GM21529 (cell line): ENCODE data around the gene SGPL1.

Experiments used
- ATAC-seq: cut with Tn5 transposase; IDR thresholded peaks from one replicate; pipeline ENCODE4 v1.9.1; 2021; ENCODE audit not compliant: unreplicated experiment

SGPL1 gene

DNA sequence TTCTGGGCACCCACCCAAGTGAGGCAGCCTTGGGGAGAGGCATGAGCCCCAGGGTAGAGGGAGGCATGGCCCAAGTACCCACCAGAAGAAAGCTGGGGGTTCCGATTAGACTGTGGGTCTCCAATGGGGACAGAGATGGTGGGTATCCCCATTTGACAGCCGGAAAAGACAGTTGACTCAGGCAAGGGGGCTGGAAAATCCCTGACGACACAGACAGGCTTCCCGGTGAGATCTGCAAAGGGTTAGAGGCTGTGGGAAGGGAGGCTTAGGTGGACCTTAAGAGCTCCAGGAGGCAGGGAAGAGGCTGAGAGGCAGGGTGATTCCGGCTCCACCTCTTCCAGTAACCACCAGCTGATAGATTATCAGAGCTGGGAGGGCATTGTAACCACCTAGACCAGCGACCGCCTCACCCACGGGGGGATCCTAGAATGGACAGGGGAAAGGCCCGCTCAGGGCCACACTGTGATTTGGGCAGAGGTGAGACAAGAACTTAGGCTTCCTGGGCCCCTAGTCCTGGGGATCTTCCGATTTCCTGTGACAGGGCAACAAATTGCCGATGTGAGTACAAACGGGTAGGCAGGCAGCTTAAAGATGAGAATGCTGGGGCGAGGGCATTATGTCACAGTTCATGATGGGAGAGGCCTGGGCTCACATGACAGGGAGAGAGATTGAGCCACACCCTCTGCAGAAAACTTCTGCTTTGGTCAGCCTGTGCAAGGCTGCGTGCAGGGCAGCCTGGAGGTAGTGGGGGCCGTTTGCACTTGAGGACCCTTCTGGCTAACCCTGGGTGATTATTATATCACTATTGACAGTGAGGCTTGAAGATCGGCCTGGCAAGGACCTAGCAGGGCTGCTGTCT, 36.0 kb upstream of the SGPL1 start:
- ATAC-seq, result no peak

DNA sequence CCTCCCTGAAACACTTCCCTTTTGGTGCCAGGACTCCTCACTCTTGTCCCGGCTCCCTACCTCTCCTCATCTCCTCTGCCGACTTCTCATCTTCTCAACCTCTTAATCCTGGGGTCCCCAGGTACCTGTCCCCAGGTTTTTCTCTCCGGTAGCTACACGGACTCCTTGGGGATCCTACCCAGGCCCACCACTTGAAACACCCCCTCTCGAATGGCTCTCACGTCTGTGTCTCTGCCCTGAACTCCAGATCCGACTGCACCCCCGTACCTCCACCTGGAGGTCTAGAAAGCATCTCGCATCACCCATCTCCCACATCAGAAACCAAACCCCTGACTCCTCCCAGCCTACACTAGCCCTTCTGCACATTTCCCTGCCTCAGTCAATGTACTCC, 35.4 kb upstream of the SGPL1 start:
- ATAC-seq, result no peak

GRCh38 chr10:70780772-70781171, 35.0 kb upstream of the SGPL1 start:
- ATAC-seq, result no peak

GRCh38 chr10:70781461-70782051, 34.2 kb upstream of the SGPL1 start:
- no peak for ATAC-seq

GRCh38 chr10:70782086-70782745, 33.5 kb upstream of the SGPL1 start:
- ATAC-seq, result no peak

DNA sequence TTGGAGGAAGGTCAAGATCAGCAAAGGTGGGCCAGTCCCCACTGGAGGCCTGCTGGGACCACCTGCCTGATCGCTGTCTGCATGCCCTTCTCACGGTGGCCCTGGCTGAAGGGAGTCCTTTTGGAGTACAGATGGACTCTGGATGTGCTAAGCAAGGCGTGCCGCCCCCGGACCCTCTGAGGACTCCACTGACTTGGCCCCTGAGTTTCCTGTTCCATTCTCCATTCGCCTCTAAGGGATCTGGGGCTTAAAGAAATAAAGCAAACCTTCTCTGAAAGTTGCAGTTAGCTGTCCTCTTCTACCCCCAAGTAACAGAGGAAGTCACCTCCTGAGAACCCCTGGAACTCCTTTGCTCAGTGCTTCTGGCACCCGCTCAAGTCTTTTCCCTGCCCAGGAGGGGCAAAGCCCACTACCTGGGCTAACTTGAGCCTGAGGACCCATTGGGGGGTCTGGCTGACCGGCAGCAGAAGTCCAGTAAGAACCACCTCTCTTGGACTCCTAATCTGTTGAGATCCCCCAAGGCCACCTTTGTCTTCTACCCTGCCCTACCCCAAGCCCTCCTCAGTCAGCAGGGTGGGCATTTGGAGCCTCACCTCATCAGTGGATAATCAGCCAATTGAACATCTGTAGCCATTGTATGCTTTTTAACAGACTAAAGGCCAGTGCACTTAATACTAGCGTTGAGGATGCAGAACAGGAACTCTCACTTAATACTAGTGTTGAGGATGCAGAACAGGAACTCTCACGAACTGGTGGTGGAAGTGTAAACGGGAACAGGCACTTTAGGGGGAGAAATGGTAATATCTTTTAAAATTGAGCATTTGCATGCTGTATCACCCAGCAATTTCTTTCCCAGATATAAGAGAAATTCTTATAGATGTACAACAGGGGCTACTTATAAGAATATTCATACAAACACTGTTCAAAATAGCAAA, 32.7 kb upstream of the SGPL1 start:
- ATAC-seq, result no peak

- ATAC-seq, result no peak
Measured at GRCh38 chr10:70784016-70784415, 31.7 kb upstream of the SGPL1 start.

DNA sequence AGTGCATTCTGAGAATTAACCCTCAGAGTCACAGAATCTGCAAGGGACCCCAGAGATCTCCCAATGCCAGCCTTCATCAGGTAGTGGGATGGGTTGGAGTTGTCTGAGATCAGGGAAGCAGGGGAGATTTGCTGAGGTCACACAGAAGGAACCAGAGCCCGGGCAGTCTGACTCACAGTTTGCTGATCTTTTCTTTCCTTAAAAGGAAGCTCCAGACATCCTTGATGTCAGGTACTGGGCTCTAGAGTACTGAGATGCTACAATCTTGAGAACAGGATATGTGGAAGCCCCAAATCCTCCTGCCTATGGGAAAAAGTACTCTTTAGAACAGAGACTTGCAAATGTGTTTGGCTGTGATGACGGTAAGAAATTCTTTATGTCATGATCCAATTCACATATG, 31.3 kb upstream of the SGPL1 start:
- ATAC-seq, result no peak

DNA sequence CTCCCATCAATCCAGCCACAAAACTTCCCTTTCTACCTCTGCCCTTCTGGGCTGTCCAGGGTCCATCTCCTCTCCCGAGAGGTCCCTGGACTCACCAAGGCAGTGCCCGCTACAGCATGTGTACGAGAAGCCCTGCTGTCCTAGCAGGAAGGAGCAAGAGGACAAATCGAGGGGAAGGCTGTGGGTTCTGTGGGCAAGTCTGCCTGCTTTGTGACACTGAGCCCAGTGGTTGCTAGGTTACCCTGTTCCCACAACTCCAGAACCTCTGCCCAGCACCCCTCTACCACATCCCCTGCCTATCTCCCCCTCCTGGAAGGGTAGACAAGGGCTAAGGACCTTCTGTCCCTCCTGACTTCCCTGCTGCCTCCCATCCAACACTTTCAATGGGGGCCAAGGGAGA, 30.6 kb upstream of the SGPL1 start, which contains the start of gene TBATA:
TBATA (minus strand) TSS at position 188 of the 400 bp plus-strand sequence. CDS start 1,998 bp downstream, outside the sequence.
- no peak for ATAC-seq

- no peak for ATAC-seq
Measured at GRCh38 chr10:70786799-70787415, 28.8 kb upstream of the SGPL1 start.

DNA sequence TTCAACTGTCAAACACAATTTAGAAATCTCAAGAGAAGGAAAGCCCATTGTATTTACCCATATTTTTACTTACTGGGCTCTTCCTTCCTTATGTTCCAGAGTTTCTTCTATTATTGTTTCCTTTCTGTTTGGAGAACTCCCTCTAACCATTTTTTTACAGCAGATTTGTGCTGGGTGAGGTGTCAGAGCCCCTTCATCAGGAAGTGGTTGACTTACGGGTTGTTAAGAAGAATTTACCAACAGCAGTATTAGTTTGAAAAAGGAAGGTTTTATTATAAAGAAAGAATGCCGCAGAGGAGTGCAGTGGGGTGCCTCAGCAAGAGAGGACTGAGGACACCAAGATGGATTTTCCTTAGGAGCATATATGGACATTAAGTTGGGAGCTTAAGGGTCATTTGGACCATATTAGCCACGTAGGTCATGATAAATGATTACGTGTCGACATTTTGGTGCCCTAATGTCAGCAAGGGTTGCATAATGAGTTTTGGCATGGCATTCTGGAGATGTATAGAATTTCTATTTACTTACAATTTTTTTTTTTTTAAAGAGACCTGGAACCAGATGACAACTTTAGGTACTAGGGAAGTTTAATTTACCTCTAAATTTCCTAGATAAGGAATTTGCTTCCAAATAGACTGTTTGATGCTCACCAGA, 24.2 kb upstream of the SGPL1 start:
- no peak for ATAC-seq

DNA sequence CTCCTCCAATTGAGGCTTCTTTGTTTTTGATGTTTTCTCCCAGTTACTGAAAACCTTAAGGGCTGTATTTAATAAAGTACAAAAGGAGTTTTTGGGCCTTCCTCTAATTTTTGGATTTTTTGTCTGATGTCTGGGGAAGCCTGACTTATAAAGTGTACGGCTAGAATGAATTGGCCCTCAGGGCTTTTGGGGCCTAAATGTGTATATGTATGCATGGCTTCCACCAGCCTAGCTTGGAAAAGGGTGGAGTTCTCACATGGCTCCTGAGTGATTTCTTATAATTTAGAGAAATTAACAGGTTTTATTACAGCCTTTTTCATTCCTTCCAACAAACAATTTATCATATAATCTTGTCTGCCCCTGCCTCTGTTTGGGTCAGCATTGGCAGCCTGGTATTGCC, 20.1 kb upstream of the SGPL1 start:
- ATAC-seq, result no peak

GRCh38 chr10:70797840-70798239, 17.9 kb upstream of the SGPL1 start:
- no peak for ATAC-seq

DNA sequence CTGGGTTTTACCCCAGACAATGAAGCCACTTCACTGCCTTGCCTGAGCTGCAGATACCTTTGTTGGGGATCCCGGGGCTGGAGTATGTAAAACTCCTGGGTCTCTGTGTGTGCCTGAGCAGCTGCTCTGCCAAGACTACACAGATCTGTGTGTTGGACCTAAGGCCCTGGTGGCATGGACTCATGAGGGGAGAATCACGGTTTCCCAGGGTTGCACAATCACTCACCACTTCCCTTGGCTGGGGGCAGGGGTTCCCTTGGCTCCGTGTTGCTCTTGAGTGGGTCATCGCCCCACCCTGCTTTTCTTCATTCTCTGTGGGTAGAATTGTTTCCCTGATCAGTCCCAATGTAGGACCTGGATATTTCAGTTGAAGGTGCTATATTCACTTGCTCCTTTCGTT, 16.6 kb upstream of the SGPL1 start:
- no peak for ATAC-seq

DNA sequence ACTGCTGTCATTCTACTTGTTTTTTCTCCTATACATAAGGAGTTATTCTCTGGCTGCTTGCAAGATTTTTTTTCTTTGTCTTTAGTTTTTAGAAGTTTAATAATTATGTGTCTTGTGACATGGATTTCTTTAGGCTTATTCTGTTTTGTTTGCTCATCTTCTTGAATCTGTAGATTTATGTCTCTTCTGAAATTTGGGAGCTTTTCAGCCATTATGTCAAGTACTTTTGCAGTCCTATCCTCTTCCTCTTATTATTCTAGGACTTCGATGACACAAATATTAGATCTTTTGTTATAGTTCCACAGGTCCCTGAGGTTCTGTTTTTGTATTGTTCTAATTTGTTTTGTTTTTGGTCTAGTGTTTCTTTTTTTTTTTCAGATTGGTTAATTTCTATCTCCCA, 13.9 kb upstream of the SGPL1 start:
- ATAC-seq, result no peak

DNA sequence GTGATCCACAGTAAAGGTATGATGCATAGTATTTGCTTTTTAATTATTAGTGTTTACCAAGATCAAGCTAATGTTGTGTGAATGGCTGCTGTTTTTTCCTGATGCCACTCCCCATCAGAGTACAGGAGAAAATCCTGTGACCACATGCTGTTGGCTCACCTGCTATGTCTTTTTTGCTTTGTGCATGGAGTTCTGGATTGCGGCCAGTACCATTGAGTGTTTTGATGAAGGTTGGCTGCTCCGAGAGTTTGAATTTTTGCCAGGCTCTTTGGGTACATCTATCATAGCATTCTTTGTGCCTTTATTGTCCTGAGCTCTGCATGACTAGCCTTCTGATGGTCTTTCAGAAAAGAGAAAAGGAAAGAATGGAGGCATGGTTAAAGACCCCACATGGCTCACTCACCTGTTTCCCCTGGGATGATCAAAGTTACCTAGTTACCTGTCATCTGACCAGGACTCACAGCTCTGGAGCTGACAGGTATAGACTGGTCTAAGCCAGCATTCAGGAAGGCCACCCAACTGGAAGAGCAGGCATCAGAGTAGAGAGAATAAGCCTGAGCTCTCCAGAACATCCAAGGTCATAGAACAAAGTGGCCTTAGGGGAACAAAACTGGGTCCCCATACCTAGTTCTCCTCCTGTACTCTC, 11.8 kb upstream of the SGPL1 start:
- ATAC-seq, result no peak

GRCh38 chr10:70804421-70804808, 11.3 kb upstream of the SGPL1 start:
- no peak for ATAC-seq

GRCh38 chr10:70805619-70806215, 10.0 kb upstream of the SGPL1 start:
- ATAC-seq, result no peak

DNA sequence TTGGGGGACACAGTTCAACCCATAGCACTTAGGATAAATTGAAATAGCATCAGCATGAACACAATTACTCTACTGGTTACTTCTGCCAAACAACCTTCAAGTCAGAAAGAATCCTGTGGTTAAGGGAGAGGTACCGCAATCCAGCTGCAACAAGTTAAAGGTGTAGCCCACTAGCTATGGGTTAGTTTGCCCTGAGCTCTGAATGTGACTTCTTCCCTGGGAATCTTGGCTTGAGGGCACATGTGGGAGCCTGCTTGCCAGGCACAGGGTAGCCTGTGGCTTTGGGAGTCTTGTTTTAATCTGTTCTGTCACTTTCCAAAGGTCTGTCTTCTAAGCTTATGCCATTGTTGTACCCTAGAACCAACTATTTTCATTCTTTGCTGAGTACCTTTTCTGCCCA, 8.9 kb upstream of the SGPL1 start:
- no peak for ATAC-seq
